ENCODE results near the gene NFIA. TPM values are rescaled to one million over a fixed set of nuclear protein-coding genes. Genes with fewer than 3 reads are reported as not detected.

NFIA gene
- polyA plus RNA-seq, 3 donors = 1.4 to 5.3 (median 2.4) TPM

- no peak for TF ChIP-seq CTCF (IDR thresholded peaks at IDR 0.05)
- no peaks in the 10 kb centered on the region for H3K27me3 ChIP-seq (ENCODE audit: control insufficient read depth in 2 of 2, insufficient read depth in 2 of 2, low read length in 2 of 2)
- Mint-ChIP-seq H3K4me3 (no peak overlapping the region), H3K4me1 (no peaks in the 10 kb centered on the region), H3K9me3 (peaks cover 0 to 1% (median 0%) of the 10 kb centered on the region in 7 donors), H3K27me3 (ENCODE audit: low read depth in 3 of 3) (peaks cover 0 to 2% (median 0%) of the 10 kb centered on the region in 3 donors), H3K36me3 (peaks cover 15 to 29% of the 10 kb centered on the region in 2 donors), H3K27ac (no peak overlapping the region)
- H3K79me2 ChIP-seq (ENCODE audit: insufficient read depth, low read length) = no peaks in the 10 kb centered on the region
- no peaks in the 10 kb centered on the region for H4K20me1 ChIP-seq (ENCODE audit: insufficient read depth, low read length)
- no peak overlapping the region for H3K9ac ChIP-seq (ENCODE audit: insufficient read depth, low read length, poor library complexity, severe bottlenecking)
- no peaks in the 10 kb centered on the region for H3K4me1 ChIP-seq (ENCODE audit: control insufficient read depth in 1 of 2, insufficient read depth in 2 of 2, low read length in 2 of 2)
- no peak overlapping the region for H3K4me2 ChIP-seq (replicated peaks; ENCODE audit: extremely low read depth, low read length, poor library complexity, severe bottlenecking)
- intact Hi-C loops (cut with micrococcal nuclease) = no loop called here
- no peaks in the 10 kb centered on the region for H3K9me3 ChIP-seq (replicated peaks in 1 of 2; ENCODE audit: control insufficient read depth in 1 of 2, insufficient read depth in 1 of 2, low read length in 2 of 2)
- H3K36me3 ChIP-seq (replicated peaks in 1 of 2; ENCODE audit: control insufficient read depth in 1 of 2, insufficient read depth in 2 of 2, low read length in 2 of 2) = peaks cover 0 to 14% of the 10 kb centered on the region in 2 donors
- no peak overlapping the region for H3K27ac ChIP-seq (ENCODE audit: low read depth in 1 of 2, low read length in 2 of 2)
- H3K4me3 ChIP-seq (replicated peaks in 1 of 3; ENCODE audit: low read depth in 2 of 3, low read length in 3 of 3) = no peak overlapping the region
- DNase-seq = no peak
- WGBS (ENCODE audit: insufficient coverage) = no CpG with 5 or more reads among the region's 1 CpG
- H2AFZ ChIP-seq (ENCODE audit: insufficient read depth, low read depth, low read length, poor library complexity, severe bottlenecking) = no peak overlapping the region
Measured at GRCh38 chr1:61412601-61413000, 330.2 kb downstream of the NFIA start.

GRCh38 chr1:61419196-61419595 lies 336.8 kb downstream of the NFIA start:
- Mint-ChIP-seq H3K4me3 (no peak overlapping the region), H3K27ac (no peak overlapping the region), H3K9me3 (no peaks in the 10 kb centered on the region), H3K36me3 (peaks cover 7 to 11% of the 10 kb centered on the region in 2 donors), H3K27me3 (ENCODE audit: low read depth in 3 of 3) (peaks cover 0 to 4% (median 2%) of the 10 kb centered on the region in 3 donors), H3K4me1 (peaks cover 21% of the 10 kb centered on the region)
- no peak overlapping the region for H3K27ac ChIP-seq (ENCODE audit: low read depth in 1 of 2, low read length in 2 of 2)
- H3K4me2 ChIP-seq (replicated peaks; ENCODE audit: extremely low read depth, low read length, poor library complexity, severe bottlenecking) = no peak overlapping the region
- no peak overlapping the region for H3K9ac ChIP-seq (ENCODE audit: insufficient read depth, low read length, poor library complexity, severe bottlenecking)
- 42% methylated on average over 3 of the region's 4 CpGs for WGBS (ENCODE audit: insufficient coverage)
- no peaks in the 10 kb centered on the region for H3K27me3 ChIP-seq (ENCODE audit: control insufficient read depth in 2 of 2, insufficient read depth in 2 of 2, low read length in 2 of 2)
- intact Hi-C loops (cut with micrococcal nuclease) = no loop called here
- no peaks in the 10 kb centered on the region for H3K9me3 ChIP-seq (replicated peaks in 1 of 2; ENCODE audit: control insufficient read depth in 1 of 2, insufficient read depth in 1 of 2, low read length in 2 of 2)
- no peaks in the 10 kb centered on the region for H4K20me1 ChIP-seq (ENCODE audit: insufficient read depth, low read length)
- no peak overlapping the region for H2AFZ ChIP-seq (ENCODE audit: insufficient read depth, low read depth, low read length, poor library complexity, severe bottlenecking)
- peaks cover 0 to 4% of the 10 kb centered on the region in 2 donors for H3K36me3 ChIP-seq (replicated peaks in 1 of 2; ENCODE audit: control insufficient read depth in 1 of 2, insufficient read depth in 2 of 2, low read length in 2 of 2)
- DNase-seq = no peak
- peaks cover 0 to 6% of the 10 kb centered on the region in 2 donors for H3K4me1 ChIP-seq (ENCODE audit: control insufficient read depth in 1 of 2, insufficient read depth in 2 of 2, low read length in 2 of 2)
- TF ChIP-seq CTCF (IDR thresholded peaks at IDR 0.05) = no peak
- no peaks in the 10 kb centered on the region for H3K79me2 ChIP-seq (ENCODE audit: insufficient read depth, low read length)
- no peak overlapping the region for H3K4me3 ChIP-seq (replicated peaks in 1 of 3; ENCODE audit: low read depth in 2 of 3, low read length in 3 of 3)
